Astrocyte (in vitro differentiated cells and primary cell): ENCODE results near the gene SOX30.

Experiments
- CTCF ChIP-seq: IDR thresholded peaks from 2 replicates; pipeline ENCODE4 v1.5.1; 2011; ENCODE audit warnings: low read depth, mild to moderate bottlenecking, inconsistent platforms, low read length, moderate library complexity; ENCODE audit not compliant: insufficient read depth
- EZH2 ChIP-seq: IDR thresholded peaks from 2 replicates; pipeline ENCODE4 v1.6.1; 2012; ENCODE audit warnings: mild to moderate bottlenecking, low read length, inconsistent platforms; ENCODE audit not compliant: insufficient read depth

GRCh38 chr5:157597277-157597676 lies 55.0 kb downstream of the SOX30 start:
- TF ChIP-seq CTCF (no peak), EZH2 (no peak)
